Measurements from ENCODE around the gene MDH1.

The MDH1 gene

DNA sequence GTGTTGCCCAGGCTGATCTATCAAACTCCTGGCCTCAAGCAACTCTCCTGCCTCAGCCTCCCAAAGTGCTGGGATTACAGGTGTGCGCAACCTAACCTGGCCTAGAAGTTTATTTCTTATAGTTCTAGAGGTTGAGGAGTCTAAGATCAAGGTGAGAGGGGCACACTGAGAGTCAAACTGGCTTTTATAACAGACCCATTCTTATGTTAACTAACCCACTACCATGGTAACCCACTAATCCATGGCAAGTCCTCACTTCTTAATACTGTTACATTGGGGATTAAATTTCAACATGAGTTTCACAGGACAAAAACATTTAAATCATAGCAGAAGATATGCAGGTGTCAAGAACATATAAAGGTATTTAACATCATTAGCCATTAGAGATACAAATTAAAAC lies 50.6 kb downstream of the MDH1 start:
- no peak for DNase-seq

DNA sequence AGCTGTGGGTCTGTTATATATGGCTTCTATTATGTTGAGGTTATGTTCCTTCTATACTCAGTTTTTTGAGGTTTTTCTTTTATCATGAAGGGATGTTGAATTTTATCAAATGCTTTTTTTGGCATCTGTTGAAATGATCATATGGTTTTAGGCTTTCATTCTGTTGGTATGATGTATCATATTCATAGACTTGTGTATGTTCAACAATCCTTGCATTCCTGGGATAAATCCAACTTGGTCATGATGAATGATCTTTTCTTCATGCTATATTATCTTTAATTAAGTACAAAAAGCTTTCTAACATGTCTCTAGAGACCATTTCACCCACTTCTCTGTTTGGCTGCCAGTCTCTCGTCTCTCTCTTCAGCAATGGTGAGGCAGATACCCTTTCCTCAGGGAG lies 54.2 kb downstream of the MDH1 start:
- no peak for DNase-seq

DNA sequence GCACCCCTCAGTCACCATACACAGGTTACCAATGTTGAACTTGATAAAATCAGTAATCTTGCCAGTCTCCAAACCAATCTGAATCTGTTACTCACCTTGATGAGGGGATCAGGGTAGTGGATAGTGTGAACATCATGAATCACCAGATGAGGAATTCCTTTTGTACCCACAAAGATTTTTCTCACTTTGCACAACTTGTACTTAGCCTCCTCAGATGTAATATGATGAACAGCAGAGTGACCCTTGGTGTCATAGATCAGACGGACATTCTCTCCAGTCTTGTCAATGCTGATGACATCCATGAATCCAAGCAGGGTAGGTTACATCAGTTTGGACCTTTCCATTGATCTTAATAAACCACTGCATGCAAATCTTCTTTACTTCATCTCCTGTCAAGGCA lies 54.7 kb downstream of the MDH1 start:
- DNase-seq: no peak

DNA sequence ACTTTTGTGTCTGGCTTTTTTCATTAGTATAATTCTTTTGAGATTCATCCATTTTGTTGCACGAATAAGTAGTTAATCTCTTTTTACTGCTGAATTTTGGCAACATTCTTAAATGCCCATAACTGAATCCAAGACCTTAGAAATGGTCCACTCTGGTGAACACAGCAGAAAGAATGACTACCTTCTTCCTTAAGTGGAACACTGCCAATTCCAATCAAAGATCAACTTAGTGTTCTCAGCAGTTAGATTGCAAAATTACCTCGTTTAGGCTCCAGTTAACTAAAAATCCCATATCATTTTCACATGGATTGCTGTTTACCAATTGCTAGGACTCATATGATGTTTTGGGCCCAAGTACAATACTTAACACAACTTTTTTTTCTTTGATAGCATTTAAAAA lies 59.9 kb downstream of the MDH1 start:
- DNase-seq: no peak

DNA sequence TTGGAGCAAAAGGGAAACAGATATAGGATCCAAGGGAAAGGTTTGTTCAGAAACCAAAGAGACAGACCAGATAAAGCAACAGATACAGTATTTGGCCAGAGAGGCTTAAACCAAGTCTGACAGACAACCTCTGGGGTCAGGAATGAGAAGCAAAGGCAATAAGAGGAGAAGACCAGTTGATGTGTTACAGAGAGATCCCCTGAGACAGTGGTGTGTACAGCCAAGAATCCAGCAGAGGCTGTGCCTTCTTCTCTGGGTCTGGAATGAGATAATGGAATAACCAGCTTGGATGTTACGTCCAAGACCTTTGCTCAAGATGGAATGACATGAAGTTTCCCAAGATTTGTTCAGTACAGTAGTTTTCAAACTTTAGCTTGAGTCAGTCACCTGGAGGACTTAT lies 61.1 kb downstream of the MDH1 start:
- no peak for DNase-seq

DNA sequence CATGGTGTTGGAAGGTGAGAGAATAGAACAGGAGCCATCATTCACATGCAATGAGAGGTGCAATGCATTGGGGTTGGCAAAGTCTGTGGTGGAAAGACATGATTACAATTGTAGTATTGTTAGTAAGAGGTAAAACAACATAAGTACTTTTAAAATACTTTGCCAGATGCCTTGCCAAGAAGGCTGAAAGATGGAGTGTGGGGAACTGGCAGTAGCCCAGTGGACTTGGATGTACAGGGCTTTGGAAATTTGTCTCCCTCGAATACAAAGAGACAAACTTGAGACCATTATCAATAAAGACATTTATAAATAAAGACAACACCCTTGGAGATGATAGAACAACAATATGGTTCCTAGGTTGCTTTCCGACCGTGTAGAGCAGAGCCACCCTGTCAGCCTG lies 62.0 kb downstream of the MDH1 start:
- no peak for DNase-seq

DNA sequence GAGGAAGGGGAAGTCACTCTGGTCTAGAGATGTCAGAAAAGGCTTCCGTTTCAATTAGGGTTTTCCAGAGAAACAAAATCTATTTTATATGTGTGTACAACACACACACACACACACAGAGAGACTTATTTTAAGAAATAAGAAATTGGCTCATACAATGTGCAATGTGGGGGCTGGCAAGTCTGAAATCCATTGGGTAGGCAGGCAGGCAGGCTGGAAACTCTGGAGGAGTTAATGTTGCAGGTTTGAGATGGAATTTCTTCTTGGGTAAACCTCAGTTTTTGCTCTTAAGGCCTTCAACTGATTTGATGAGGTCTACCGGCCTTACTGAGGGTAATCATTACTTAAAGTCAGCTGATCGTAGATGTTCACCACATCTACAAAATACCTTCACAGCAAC lies 62.6 kb downstream of the MDH1 start:
- no peak for DNase-seq

DNA sequence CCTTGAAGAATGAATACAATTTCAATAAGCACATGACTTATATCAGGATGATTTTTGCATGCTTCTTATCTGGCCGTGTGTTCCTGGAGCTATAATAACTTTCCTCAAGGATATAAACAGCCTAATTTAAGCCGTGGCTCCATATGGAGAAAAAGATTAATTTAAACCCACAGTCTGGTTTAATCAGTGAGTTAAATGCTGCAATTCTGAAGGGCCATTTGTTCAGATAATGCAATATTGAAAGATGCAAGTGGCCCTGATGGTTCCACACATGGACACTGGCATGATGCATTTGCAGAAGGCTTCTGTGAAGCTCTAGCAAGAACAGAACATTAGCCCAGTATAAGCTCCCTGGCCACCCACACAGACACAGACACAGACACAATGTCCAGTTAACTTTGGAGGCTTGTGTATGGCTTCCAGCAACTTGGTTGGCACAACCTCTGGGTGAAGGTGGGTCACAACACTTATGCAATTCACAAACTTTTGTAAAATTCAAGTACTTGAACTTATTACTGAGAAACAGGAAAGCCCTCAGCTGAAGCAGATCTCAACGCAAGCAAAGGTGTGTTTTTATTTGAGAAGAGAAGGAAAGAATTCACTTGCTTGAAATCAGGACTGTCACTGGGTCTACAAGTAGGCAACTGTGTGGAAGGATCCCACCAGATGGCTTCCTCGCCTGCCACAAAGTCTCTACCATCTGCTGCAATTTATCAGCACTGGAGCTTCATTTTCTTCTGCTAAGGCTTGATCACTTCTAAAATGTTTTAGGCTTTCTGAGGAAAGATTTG lies 63.3 kb downstream of the MDH1 start:
- no peak for DNase-seq

DNA sequence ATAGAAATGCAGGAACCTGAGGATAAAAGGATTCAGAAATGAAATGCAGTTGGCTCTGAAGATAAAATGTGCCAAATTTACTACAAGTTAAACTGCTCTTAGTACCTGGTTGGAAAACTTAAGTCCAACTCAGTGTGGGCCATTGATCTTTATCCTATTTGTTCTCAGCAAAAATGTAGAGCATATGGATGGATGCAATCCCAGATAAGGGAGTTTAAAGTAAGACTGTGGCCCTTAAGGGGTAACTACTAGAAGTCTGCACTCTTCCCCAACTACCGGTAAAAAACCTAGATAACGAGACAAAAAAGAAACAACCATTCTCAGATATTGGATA lies 63.9 kb downstream of the MDH1 start:
- DNase-seq: no peak

DNA sequence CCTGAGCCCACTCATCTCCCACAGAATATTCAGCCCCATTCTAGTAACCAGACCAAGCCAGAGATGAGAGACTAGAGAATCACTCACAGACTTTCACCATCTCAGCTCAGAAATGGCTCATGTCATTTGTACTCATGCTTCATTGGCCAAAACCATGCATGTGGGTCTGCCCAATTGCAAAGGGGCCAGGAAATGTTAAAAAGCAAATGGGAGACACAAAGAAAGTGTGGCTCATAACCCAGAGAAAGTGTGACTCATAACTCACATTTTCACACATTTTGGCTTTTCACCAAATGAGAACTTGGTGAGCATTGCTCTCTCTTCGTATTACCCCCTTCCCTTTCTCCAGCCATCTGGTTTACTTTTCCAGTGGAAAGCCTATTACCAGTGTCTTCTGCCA lies 66.2 kb downstream of the MDH1 start:
- DNase-seq: no peak

Measured in GDM1 (cell line).